GM19351 (cell line): ENCODE data around the gene FAM110D.

Experiments used
- ATAC-seq: cut with Tn5 transposase; IDR thresholded peaks from one replicate; pipeline ENCODE4 v1.9.1; 2021; ENCODE audit warnings: mild to moderate bottlenecking, moderate library complexity; ENCODE audit not compliant: unreplicated experiment

The FAM110D gene

GRCh38 chr1:26127235-26128163 lies 31.4 kb upstream of the FAM110D start:
- no peak for ATAC-seq

DNA sequence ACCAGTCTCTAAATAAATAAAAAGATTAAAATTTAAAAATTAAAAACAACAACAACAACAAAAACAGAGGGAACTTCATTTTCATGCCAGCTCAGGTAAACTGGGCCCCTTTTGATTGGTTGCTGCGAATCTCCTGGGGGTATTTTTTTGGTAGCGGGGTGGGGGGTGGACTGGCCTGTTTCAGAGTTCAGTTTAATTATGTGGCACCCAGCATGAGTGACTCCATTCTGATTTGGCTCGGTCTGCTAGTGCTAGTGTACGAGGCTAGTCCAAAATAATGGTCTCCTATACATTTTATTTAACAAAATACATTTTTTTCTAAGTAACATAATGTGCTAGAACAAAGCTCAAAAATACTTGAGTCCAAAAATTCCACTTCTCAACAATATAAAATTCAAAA lies 29.1 kb upstream of the FAM110D start:
- no peak for ATAC-seq

GRCh38 chr1:26130695-26131094 lies 28.2 kb upstream of the FAM110D start:
- ATAC-seq, result no peak

- no peak for ATAC-seq
Observed at GRCh38 chr1:26132128-26132833, 26.6 kb upstream of the FAM110D start.

- no peak for ATAC-seq
Observed at GRCh38 chr1:26132834-26133167, 26.1 kb upstream of the FAM110D start.

- ATAC-seq, result no peak
Observed at GRCh38 chr1:26134466-26134865, 24.4 kb upstream of the FAM110D start.

DNA sequence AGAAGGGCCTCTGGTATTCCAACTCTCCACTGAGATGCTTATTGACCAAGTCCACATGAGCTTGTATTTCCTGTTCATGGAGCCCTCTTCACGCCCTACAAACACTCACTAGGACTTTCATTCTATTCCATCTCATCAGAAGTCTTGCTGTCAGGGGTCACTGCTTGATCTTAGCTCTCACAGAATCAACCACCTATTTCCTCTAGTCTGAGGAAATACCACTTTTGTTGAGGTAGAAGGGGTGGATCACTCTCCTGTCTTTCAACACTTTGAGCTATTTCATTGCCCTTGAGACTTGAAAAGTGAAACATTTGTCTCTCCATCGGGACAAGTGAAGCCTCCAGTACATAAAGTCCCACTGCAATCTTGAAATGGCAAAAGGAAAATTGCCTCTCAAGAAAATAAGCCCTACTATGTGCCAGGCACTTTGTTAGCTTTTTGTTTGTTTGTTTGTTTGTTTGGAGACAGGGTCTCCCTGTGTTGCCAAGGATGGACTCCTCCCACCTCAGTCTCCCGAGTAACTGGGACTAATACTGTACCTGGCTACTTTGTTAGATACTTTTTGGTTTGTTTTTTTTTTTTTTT lies 19.8 kb upstream of the FAM110D start:
- no peak for ATAC-seq

GRCh38 chr1:26142159-26142558 lies 16.7 kb upstream of the FAM110D start:
- ATAC-seq, result no peak

DNA sequence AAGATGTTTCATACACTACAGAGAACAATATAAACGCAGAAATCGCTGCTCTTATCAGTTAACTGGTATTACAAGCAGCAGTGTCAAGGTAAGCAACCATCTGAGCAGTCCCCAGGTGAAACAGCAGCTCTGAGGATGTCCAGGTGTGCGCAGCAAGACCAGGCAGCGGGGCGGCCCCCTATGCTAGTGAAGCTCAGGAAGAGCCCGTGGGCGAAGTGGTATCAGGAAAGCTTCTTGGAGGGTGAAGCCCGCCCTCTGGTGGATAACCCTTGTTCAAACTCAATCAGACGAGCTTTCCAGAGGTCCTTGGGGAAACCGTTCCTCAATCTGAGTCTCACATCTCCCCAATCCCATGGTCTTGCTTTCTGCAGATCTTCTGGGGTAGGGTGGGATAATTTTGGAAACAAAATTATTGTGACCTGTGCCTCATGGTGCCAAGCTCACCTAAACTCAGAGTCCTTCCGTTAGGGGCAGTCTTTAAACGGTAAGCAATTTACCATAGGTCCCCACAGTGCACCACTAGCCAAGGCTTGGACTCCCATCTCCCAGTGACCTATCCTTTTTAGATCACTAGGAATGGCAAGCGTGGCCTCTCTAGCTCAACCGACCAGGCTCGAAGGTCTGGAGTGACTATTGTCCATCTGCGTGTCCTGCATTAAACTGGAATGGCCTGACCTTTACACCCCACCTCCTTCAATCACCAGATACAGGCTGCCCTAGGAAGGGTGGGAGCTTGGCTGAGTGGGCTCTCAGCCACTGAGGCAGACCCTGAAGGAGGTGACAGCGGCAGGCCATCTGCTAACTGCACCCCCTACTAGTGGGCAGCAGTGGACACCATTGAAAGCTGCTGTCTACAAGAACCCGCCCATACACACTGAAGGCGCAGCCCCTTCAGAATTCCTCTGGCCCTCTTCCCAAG lies 13.6 kb upstream of the FAM110D start:
- ATAC-seq, result no peak

DNA sequence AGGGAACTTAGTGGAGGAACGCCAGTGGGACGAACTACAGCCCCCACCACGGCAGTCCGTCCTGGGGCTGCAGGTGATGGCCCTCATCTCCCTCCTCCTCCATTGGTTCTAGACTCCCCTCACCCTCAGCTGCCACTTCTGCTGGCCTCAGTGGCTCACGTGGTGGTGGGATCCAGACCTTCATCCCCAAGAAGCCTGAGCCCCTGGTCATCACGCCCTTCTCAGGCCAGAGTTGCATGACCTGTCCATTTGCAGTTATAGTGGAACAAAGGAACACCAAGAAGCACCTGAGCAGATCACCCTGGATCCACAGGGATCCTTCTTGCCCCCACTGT lies 13.0 kb upstream of the FAM110D start:
- ATAC-seq, result no peak

GRCh38 chr1:26148887-26149286 lies 10.0 kb upstream of the FAM110D start:
- ATAC-seq, result no peak

DNA sequence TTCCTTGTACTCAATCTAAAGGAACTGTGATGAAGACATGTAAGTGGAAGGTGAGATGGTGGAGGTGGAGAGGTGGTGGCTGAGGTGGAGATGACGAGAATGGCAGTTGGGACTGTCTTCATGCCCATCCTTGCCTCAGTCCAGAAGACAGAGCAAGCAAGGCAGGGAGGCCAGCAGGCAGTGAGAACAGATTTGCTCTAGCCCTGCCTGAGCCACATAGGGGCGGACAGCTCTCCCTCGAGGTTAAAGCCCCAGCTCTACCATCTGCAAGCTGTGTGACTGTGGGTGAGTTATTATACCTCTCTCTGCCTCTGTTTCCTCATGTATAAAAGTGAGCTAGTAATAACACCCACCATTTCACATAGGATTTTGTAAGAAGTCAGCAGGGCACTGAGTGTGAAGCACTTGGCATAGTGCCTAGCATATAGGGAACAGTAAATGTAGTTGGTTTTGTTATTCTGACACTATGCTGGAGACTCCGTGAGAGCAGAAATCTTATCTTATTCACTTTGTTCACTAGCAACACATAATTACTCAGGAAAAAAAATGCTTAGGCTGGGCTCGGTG lies 4.8 kb upstream of the FAM110D start:
- ATAC-seq, result no peak

DNA sequence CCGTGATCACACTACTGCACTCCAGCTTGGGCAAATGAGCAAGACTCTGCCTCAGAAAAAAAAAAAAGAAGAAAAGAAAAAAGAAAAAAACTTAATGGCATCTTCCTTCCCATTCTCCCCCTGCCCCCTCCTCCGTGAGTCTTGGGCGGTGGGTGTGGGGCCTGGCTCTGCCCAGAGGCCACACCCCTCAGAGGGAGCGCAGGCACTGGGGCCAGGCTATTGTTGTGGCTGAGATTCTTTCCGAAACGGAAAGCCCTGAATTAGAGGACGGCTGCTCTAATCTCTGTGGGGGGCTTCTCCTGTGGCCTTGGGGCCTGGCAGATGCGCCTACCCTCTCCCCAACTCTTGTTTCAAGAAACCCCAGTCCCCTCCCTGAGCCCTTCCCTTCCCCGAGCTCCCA lies 4.1 kb upstream of the FAM110D start:
- ATAC-seq, result no peak

- no peak for ATAC-seq
Observed at GRCh38 chr1:26155370-26156284, 3.3 kb upstream of the FAM110D start.

GRCh38 chr1:26156285-26157038 lies 2.4 kb upstream of the FAM110D start:
- ATAC-seq, result no peak

- ATAC-seq, result no peak
Observed at GRCh38 chr1:26158271-26158907, 490 bp upstream of the FAM110D start.

DNA sequence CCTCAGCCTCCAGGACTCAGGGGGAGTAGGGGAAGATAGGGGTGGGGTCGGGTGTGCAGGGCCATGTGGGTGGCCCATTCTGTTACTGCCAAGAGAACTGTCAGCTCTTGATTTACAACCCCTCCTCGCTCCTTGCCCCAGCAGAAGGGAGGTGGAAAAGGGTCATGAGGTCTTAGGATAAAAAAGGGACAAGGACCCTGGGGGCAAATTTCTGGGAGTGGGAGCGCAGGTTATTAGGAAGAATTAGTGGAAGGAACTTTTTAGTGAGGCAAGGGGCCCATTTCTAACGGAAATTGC lies 812 bp downstream of the FAM110D start:
- no peak for ATAC-seq

GRCh38 chr1:26160527-26161414 lies 1.9 kb downstream of the FAM110D start:
- ATAC-seq, result no peak
